H1 (cell line): Measurements from ENCODE around the gene PTPRD. TPM values are rescaled to one million over a fixed set of nuclear protein-coding genes. Genes with fewer than 3 reads are reported as not detected.

Source experiments
- CTCF ChIA-PET: fragments of 300-600 bp; sonication (Branson Sonifier 250); formaldehyde crosslinking; loops from one replicate; lab custom pipeline; 2021; ENCODE audit not compliant: partially characterized antibody; lab: Charles Lee
- POLR2A ChIA-PET: fragments of 300-600 bp; sonication (Branson Sonifier 250); formaldehyde crosslinking; loops from one replicate; lab custom pipeline; 2021; ENCODE audit warnings: inconsistent platforms; ENCODE audit not compliant: partially characterized antibody; lab: Charles Lee
- DNase-seq, 2 experiments: peaks; one replicate each; pipeline versions ENCODE4 v3.0.0 to v3.0.0-alpha.2; 2010 to 2022; ENCODE audit warnings: low spot score in 2 of 2, low read depth in 1 of 2, mixed read lengths in 1 of 2
- FAIRE-seq: peaks from 2 replicates; lab custom pipeline; 2011; peaks lifted over from hg19 to GRCh38; lab: Jason Lieb, UNC
- H2AFZ ChIP-seq: 2 replicates; pipeline ENCODE4 v1.8.1; 2012; ENCODE audit warnings: low read length, inconsistent platforms
- H2AK5ac ChIP-seq: 2 replicates; pipeline ENCODE4 v1.6.1; 2013; ENCODE audit warnings: low read depth, low read length
- H2BK120ac ChIP-seq: replicated peaks from 2 replicates; pipeline ENCODE3; 2013; ENCODE audit warnings: low read depth, low read length, inconsistent platforms
- H2BK12ac ChIP-seq: 2 replicates; pipeline ENCODE4 v1.6.1; 2013; ENCODE audit warnings: low read depth, low read length
- H2BK15ac ChIP-seq: 2 replicates; pipeline ENCODE4 v1.6.1; 2013; ENCODE audit warnings: low read length
- H2BK20ac ChIP-seq: 2 replicates; pipeline ENCODE4 v1.6.1; 2013; ENCODE audit warnings: low read length
- H2BK5ac ChIP-seq: 2 replicates; pipeline ENCODE4 v1.6.1; 2013; ENCODE audit warnings: low read depth, low read length
- H3K14ac ChIP-seq: 2 replicates; pipeline ENCODE4 v1.6.1; 2013; ENCODE audit warnings: inconsistent platforms; ENCODE audit not compliant: insufficient read length
- H3K18ac ChIP-seq: 2 replicates; pipeline ENCODE4 v1.6.1; 2013; ENCODE audit warnings: low read length; ENCODE audit errors: extremely low read depth
- H3K23ac ChIP-seq: 2 replicates; pipeline ENCODE4 v1.6.1; 2013; ENCODE audit warnings: inconsistent platforms; ENCODE audit not compliant: insufficient read length
- H3K23me2 ChIP-seq: 2 replicates; pipeline ENCODE4 v1.6.1; 2013; ENCODE audit warnings: low read depth, low read length
- H3K27ac ChIP-seq: 2 replicates; pipeline ENCODE4 v1.6.1; 2011; ENCODE audit warnings: low read depth, low read length, inconsistent platforms
- H3K27me3 ChIP-seq, 4 experiments: replicated peaks in 1 of 4; 1 replicate in 1 of 4; 2 replicates in 3 of 4; pipeline versions ENCODE4 v1.6.1 to v1.8.1; 2011 to 2013; ENCODE audit warnings: low read length in 3 of 4, mild to moderate bottlenecking in 3 of 4, inconsistent platforms in 2 of 4, mixed read lengths in 2 of 4, moderate library complexity in 1 of 4; ENCODE audit not compliant: control insufficient read depth in 3 of 4, insufficient read depth in 3 of 4; ENCODE audit errors: extremely low read depth in 1 of 4
- H3K36me3 ChIP-seq, 4 experiments: 2 replicates each; pipeline versions ENCODE4 v1.6.1 to v1.8.1; 2011 to 2013; ENCODE audit warnings: mild to moderate bottlenecking in 4 of 4, low read length in 3 of 4, moderate library complexity in 2 of 4, control low read depth in 1 of 4, inconsistent platforms in 1 of 4; ENCODE audit not compliant: insufficient read depth in 4 of 4, control insufficient read depth in 2 of 4
- H3K4ac ChIP-seq: replicated peaks from 2 replicates; pipeline ENCODE3; 2013; ENCODE audit warnings: low read length, low read depth, mixed read lengths, inconsistent platforms; ENCODE audit not compliant: insufficient read length
- H3K4me1 ChIP-seq, 4 experiments: replicated peaks in 1 of 4; 1 replicate in 1 of 4; 2 replicates in 3 of 4; pipeline versions ENCODE4 v1.6.1 to v1.8.1; 2011 to 2013; ENCODE audit warnings: low read length in 3 of 4, inconsistent platforms in 2 of 4, mixed read lengths in 1 of 4; ENCODE audit not compliant: insufficient read depth in 4 of 4, control insufficient read depth in 3 of 4
- H3K4me2 ChIP-seq, 2 experiments: 2 replicates each; pipeline versions ENCODE4 v1.6.1 to v1.8.1; 2011 to 2013; ENCODE audit warnings: low read depth in 2 of 2, low read length in 2 of 2, control low read depth in 1 of 2, inconsistent platforms in 1 of 2, mild to moderate bottlenecking in 1 of 2; ENCODE audit not compliant: insufficient read depth in 1 of 2
- H3K4me3 ChIP-seq, 4 experiments: fragments of 200-600, 300-600 bp in 1 of 4; sonication (generic), shearing (Covaris generic), sonication (Bioruptor Twin) in 1 of 4; 2 replicates each; pipeline versions ENCODE4 v1.5.1 to v1.8.1; 2011 to 2016; ENCODE audit warnings: low read length in 4 of 4, low read depth in 3 of 4, control low read depth in 2 of 4, inconsistent platforms in 2 of 4, mild to moderate bottlenecking in 2 of 4, mixed read lengths in 1 of 4, moderate library complexity in 1 of 4; ENCODE audit not compliant: insufficient read depth in 2 of 4; ENCODE audit errors: extremely low read depth in 1 of 4
- H3K56ac ChIP-seq: replicated peaks from 2 replicates; pipeline ENCODE3; 2013; ENCODE audit warnings: low read depth, mild to moderate bottlenecking, mixed read lengths, low read length, inconsistent platforms; ENCODE audit not compliant: insufficient read length
- H3K79me1 ChIP-seq: 2 replicates; pipeline ENCODE4 v1.6.1; 2013; ENCODE audit warnings: low read depth, low read length, control low read depth
- H3K79me2 ChIP-seq, 2 experiments: 2 replicates each; pipeline versions ENCODE4 v1.6.1 to v1.8.1; 2012 to 2013; ENCODE audit warnings: low read length in 2 of 2, mild to moderate bottlenecking in 2 of 2, inconsistent platforms in 1 of 2; ENCODE audit not compliant: insufficient read depth in 2 of 2, control insufficient read depth in 1 of 2
- H3K9ac ChIP-seq, 4 experiments: replicated peaks in 1 of 4; 1 replicate in 1 of 4; 2 replicates in 3 of 4; pipeline versions ENCODE4 v1.6.1 to v1.8.1; 2011 to 2013; ENCODE audit warnings: low read depth in 3 of 4, low read length in 3 of 4, control low read depth in 2 of 4, mild to moderate bottlenecking in 2 of 4, moderate library complexity in 2 of 4, inconsistent platforms in 1 of 4; ENCODE audit errors: extremely low read depth in 1 of 4
- H3K9me3 ChIP-seq, 2 experiments: 2 replicates each; pipeline versions ENCODE4 v1.6.1 to v1.8.1; 2012 to 2013; ENCODE audit warnings: mild to moderate bottlenecking in 2 of 2, moderate library complexity in 2 of 2, control low read depth in 1 of 2, inconsistent platforms in 1 of 2, low read depth in 1 of 2, low read length in 1 of 2, mixed read lengths in 1 of 2; ENCODE audit not compliant: insufficient read depth in 2 of 2
- H4K20me1 ChIP-seq, 2 experiments: replicated peaks in 1 of 2; 2 replicates each; pipeline versions ENCODE3 to v1.8.1; 2011 to 2013; ENCODE audit warnings: inconsistent platforms in 2 of 2, low read length in 2 of 2, mild to moderate bottlenecking in 1 of 2; ENCODE audit not compliant: insufficient read depth in 2 of 2, control insufficient read depth in 1 of 2
- H4K5ac ChIP-seq: 2 replicates; pipeline ENCODE4 v1.6.1; 2013; ENCODE audit warnings: low read length, low read depth, mixed read lengths, inconsistent platforms; ENCODE audit not compliant: insufficient read length
- H4K8ac ChIP-seq: 2 replicates; pipeline ENCODE4 v1.8.0; 2013; ENCODE audit warnings: mild to moderate bottlenecking, moderate library complexity, low read length, inconsistent platforms; ENCODE audit not compliant: insufficient read depth; ENCODE audit errors: extremely low read depth
- H4K91ac ChIP-seq: replicated peaks from 2 replicates; pipeline ENCODE3; 2013; ENCODE audit warnings: low read length, mixed read lengths, inconsistent platforms; ENCODE audit not compliant: insufficient read length
- BACH1 ChIP-seq: IDR thresholded peaks from 2 replicates; pipeline ENCODE4 v1.6.1; 2012; ENCODE audit warnings: low read length, improper control_type of control experiment
- CBX5 ChIP-seq: fragments of 300-800, 300-1000 bp; sonication (generic); IDR thresholded peaks from 2 replicates; pipeline ENCODE4 v1.7.1; 2016; ENCODE audit warnings: antibody characterized with exemption, low read length, low read depth
- CTBP2 ChIP-seq: IDR thresholded peaks from 2 replicates; pipeline ENCODE4 v1.7.0; 2011; ENCODE audit warnings: borderline replicate concordance, mild to moderate bottlenecking, moderate library complexity, mixed read lengths, low read length; ENCODE audit not compliant: insufficient read depth, insufficient read length
- EGR1 ChIP-seq: IDR thresholded peaks from 2 replicates; pipeline ENCODE4 v1.6.1; 2011; ENCODE audit warnings: low read depth, low read length, borderline replicate concordance
- GABPA ChIP-seq: IDR thresholded peaks from 2 replicates; pipeline ENCODE4 v1.6.1; 2011; ENCODE audit warnings: mild to moderate bottlenecking, low read length, moderate library complexity, borderline replicate concordance; ENCODE audit not compliant: insufficient read depth
- RAD21 ChIP-seq, 2 experiments: IDR thresholded peaks in 1 of 2; conservative IDR thresholded peaks in 1 of 2; 2 replicates each; pipeline ENCODE4 v1.6.1; 2011; ENCODE audit warnings: low read depth in 2 of 2, low read length in 2 of 2, improper control_type of control experiment in 1 of 2, inconsistent platforms in 1 of 2, mild to moderate bottlenecking in 1 of 2, moderate library complexity in 1 of 2
- SP4 ChIP-seq: IDR thresholded peaks from 2 replicates; pipeline ENCODE4 v1.6.1; 2012; ENCODE audit warnings: low read length, inconsistent platforms
- SUZ12 ChIP-seq: fragments of 200-600 bp; sonication (generic); IDR thresholded peaks from 2 replicates; pipeline ENCODE4 v1.6.1; 2012; ENCODE audit warnings: mild to moderate bottlenecking, inconsistent platforms, low read length, moderate library complexity, mixed read lengths
- WGBS, 2 experiments: shearing (Covaris generic) in 1 of 2; methylation state at CpG; one replicate each; pipeline versions ENCODE4 v1.1.6 to v1.1.7; 2013 to 2015; ENCODE audit warnings: low lambda C conversion rate in 2 of 2, mixed read lengths in 2 of 2, inconsistent platforms in 1 of 2, low coverage in 1 of 2, missing lambda C conversion rate in 1 of 2; ENCODE audit not compliant: insufficient replicate concordance in 2 of 2, insufficient coverage in 1 of 2, insufficient read length in 1 of 2; ENCODE audit errors: extremely low coverage in 1 of 2, missing lambda C conversion rate in 1 of 2; 5-methylcytosine and 5-hydroxymethylcytosine counted together
- polyA plus RNA-seq, 7 experiments: library from polyadenylated mRNA; depleted of rRNA in 3 of 7; stranded (reverse) in 5 of 7; unstranded in 2 of 7; fragments of >200 nt in 5 of 7; fragments of 200-250 nt in 2 of 7; gene quantifications; 1 replicate in 5 of 7; 2 replicates in 1 of 7; 4 replicates in 1 of 7; pipeline versions ENCODE4 v1.2.1 to v1.2.3, GENCODE V29; 2011 to 2013; ENCODE audit warnings: missing spikeins in 2 of 7, mixed read lengths in 2 of 7
- total RNA-seq: library from RNA; stranded (reverse); fragmentation: NEBNext Ultra II Directional; extraction: Animal tissue kit (Norgen Biotek cat#: 25700); gene quantifications from 2 replicates; pipeline ENCODE4 v1.2.1, GENCODE V29; 2021
- TF ChIP-seq, protein P1 (sequence below): IDR thresholded peaks from 2 replicates; pipeline ENCODE4 v1.6.1; 2012; ENCODE audit warnings: inconsistent platforms

The PTPRD gene
- total and polyA plus RNA-seq, 2 of the 8 experiments (the other 6 are each of a cell fraction or from before 2014, with no cell fraction given): 17.2 to 77.0 TPM

GRCh38 chr9:10566848-10567247 is 46.0 kb downstream of the PTPRD start:
- CTCF ChIA-PET: no interaction called here
- no peak overlapping the region for H2BK12ac ChIP-seq

More at GRCh38 chr9:10566848-10567247, 46.0 kb downstream of the PTPRD start:
- POLR2A ChIA-PET: no interaction called here
- no peak overlapping the region for H4K91ac ChIP-seq
- no peak overlapping the region for H3K9ac ChIP-seq
- peaks cover 0 to 2% (median 0%) of the 10 kb centered on the region in 4 experiments; a peak in 1 of 7 replicates for H3K4me1 ChIP-seq
- H2BK20ac ChIP-seq: no peak overlapping the region
- H3K4me2 ChIP-seq: no peak overlapping the region
- no peak overlapping the region for H3K27ac ChIP-seq
- no peak overlapping the region for H2BK15ac ChIP-seq
- H3K4ac ChIP-seq: no peak overlapping the region
- no peaks in the 10 kb centered on the region for H3K79me2 ChIP-seq
- no peak overlapping the region for H3K23ac ChIP-seq
- no peaks in the 10 kb centered on the region for H3K27me3 ChIP-seq
- H3K4me3 ChIP-seq: no peak overlapping the region
- no peak overlapping the region for H4K8ac ChIP-seq
- no peaks in the 10 kb centered on the region for H4K20me1 ChIP-seq
- no peak for TF ChIP-seq SUZ12
- no peak for TF ChIP-seq GABPA
- no peak for TF ChIP-seq SP4
- TF ChIP-seq, protein P1, sequence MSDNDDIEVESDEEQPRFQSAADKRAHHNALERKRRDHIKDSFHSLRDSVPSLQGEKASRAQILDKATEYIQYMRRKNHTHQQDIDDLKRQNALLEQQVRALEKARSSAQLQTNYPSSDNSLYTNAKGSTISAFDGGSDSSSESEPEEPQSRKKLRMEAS: no peak
- no peak for TF ChIP-seq CBX5
- TF ChIP-seq BACH1: no peak
- TF ChIP-seq RAD21 (IDR thresholded peaks at IDR 0.05 in 1 of 2, conservative IDR thresholded peaks at IDR 0.05 in 1 of 2; ENCODE audit: low read depth in 2 of 2, low read length in 2 of 2): no peak
- no peak for TF ChIP-seq CTBP2
- TF ChIP-seq EGR1: no peak
- H3K9me3 ChIP-seq: no peaks in the 10 kb centered on the region
- DNase-seq (no peak), FAIRE-seq (no peak)
- no peak overlapping the region for H2AK5ac ChIP-seq
- H4K5ac ChIP-seq: no peak overlapping the region
- no peak overlapping the region for H2BK120ac ChIP-seq
- no peaks in the 10 kb centered on the region for H3K79me1 ChIP-seq
- H2AFZ ChIP-seq: no peak overlapping the region
- no peak overlapping the region for H3K18ac ChIP-seq
- 85% methylated on average over 1 of the region's 1 CpG; no CpG with 5 or more reads in 1 of the 2 experiments for WGBS, 2 experiments
- H3K36me3 ChIP-seq: no peaks in the 10 kb centered on the region
- no peaks in the 10 kb centered on the region for H3K23me2 ChIP-seq
- no peak overlapping the region for H2BK5ac ChIP-seq
- no peak overlapping the region for H3K56ac ChIP-seq
- no peak overlapping the region for H3K14ac ChIP-seq
